SK-N-DZ (cell line): ENCODE data around the gene SNN.

ENCODE experiments used
- DNase-seq: peaks from one replicate; pipeline ENCODE4 v3.0.0-alpha.2; 2015; ENCODE audit warnings: low spot score

SNN gene

GRCh38 chr16:11727796-11728543, 59.7 kb downstream of the SNN start:
- DNase-seq: no peak
